HL-60 (cell line): ENCODE results near the gene EXOC4.

ENCODE experiments used
- DNase-seq, 2 experiments: peaks; one replicate each; pipeline ENCODE4 v3.0.0-alpha.2; 2010 to 2020; ENCODE audit warnings: low read depth in 1 of 2, low spot score in 1 of 2
- H3K27ac ChIP-seq: fragments of 250-450 bp; sonication (Bioruptor Pico); replicated peaks from 2 replicates; pipeline ENCODE4 v1.5.1; 2020; ENCODE audit warnings: mild to moderate bottlenecking, moderate library complexity
- H3K27me3 ChIP-seq: fragments of 250-450 bp; sonication (Bioruptor Pico); 2 replicates; pipeline ENCODE4 v1.5.1; 2021; ENCODE audit warnings: mild to moderate bottlenecking, moderate library complexity; ENCODE audit not compliant: insufficient read depth, poor library complexity, severe bottlenecking
- H3K4me3 ChIP-seq: replicated peaks from 2 replicates; pipeline ENCODE4 v1.5.1; 2011; ENCODE audit warnings: mild to moderate bottlenecking, control low read depth, low read length; ENCODE audit not compliant: insufficient read depth
- GABPA ChIP-seq: IDR thresholded peaks from 2 replicates; pipeline ENCODE4 v1.6.1; 2012; ENCODE audit warnings: low read depth
- POLR2AphosphoS5 ChIP-seq: IDR thresholded peaks from 2 replicates; pipeline ENCODE4 v1.6.1; 2012; ENCODE audit warnings: low read depth
- SPI1 ChIP-seq: IDR thresholded peaks from 2 replicates; pipeline ENCODE4 v1.6.1; 2012; ENCODE audit warnings: low read depth, mild to moderate bottlenecking, borderline replicate concordance
- TF ChIP-seq, protein P1 (sequence below): IDR thresholded peaks from 2 replicates; pipeline ENCODE4 v1.6.1; 2012; ENCODE audit warnings: low read depth; ENCODE audit not compliant: insufficient replicate concordance
- TF ChIP-seq, protein P2 (sequence below): IDR thresholded peaks from one replicate; pipeline ENCODE4 v1.5.1; 2011; ENCODE audit warnings: low read length, control low read depth, inconsistent platforms; ENCODE audit not compliant: insufficient read depth

The EXOC4 gene

DNA sequence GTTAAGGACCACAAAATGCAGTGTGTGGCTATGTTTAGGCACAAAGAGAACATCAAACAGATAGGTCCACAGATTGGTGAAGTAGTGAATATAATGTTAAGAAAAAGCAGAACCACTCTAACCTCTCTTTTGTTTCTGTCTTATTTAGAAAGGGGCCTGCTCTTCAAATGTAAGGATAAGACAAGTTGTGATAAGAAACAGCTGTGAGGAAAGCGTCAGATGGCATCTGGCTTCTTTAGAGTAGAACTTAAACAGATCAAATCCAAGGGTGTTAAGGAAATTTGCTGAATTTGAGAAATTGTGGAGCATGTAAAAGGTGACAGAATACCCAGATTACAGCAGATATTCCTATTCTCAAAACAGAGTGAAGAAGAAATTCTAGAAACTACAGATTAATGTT lies 723.3 kb downstream of the EXOC4 start:
- no peak for TF ChIP-seq GABPA
- TF ChIP-seq, protein P1, sequence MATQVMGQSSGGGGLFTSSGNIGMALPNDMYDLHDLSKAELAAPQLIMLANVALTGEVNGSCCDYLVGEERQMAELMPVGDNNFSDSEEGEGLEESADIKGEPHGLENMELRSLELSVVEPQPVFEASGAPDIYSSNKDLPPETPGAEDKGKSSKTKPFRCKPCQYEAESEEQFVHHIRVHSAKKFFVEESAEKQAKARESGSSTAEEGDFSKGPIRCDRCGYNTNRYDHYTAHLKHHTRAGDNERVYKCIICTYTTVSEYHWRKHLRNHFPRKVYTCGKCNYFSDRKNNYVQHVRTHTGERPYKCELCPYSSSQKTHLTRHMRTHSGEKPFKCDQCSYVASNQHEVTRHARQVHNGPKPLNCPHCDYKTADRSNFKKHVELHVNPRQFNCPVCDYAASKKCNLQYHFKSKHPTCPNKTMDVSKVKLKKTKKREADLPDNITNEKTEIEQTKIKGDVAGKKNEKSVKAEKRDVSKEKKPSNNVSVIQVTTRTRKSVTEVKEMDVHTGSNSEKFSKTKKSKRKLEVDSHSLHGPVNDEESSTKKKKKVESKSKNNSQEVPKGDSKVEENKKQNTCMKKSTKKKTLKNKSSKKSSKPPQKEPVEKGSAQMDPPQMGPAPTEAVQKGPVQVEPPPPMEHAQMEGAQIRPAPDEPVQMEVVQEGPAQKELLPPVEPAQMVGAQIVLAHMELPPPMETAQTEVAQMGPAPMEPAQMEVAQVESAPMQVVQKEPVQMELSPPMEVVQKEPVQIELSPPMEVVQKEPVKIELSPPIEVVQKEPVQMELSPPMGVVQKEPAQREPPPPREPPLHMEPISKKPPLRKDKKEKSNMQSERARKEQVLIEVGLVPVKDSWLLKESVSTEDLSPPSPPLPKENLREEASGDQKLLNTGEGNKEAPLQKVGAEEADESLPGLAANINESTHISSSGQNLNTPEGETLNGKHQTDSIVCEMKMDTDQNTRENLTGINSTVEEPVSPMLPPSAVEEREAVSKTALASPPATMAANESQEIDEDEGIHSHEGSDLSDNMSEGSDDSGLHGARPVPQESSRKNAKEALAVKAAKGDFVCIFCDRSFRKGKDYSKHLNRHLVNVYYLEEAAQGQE = no peak
- no peak for TF ChIP-seq POLR2AphosphoS5
- TF ChIP-seq, protein P2, sequence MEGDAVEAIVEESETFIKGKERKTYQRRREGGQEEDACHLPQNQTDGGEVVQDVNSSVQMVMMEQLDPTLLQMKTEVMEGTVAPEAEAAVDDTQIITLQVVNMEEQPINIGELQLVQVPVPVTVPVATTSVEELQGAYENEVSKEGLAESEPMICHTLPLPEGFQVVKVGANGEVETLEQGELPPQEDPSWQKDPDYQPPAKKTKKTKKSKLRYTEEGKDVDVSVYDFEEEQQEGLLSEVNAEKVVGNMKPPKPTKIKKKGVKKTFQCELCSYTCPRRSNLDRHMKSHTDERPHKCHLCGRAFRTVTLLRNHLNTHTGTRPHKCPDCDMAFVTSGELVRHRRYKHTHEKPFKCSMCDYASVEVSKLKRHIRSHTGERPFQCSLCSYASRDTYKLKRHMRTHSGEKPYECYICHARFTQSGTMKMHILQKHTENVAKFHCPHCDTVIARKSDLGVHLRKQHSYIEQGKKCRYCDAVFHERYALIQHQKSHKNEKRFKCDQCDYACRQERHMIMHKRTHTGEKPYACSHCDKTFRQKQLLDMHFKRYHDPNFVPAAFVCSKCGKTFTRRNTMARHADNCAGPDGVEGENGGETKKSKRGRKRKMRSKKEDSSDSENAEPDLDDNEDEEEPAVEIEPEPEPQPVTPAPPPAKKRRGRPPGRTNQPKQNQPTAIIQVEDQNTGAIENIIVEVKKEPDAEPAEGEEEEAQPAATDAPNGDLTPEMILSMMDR = no peak
- no peak for TF ChIP-seq SPI1
- no peak for DNase-seq
- no peak overlapping the region for H3K4me3 ChIP-seq
- no peaks in the 10 kb centered on the region for H3K27me3 ChIP-seq
- H3K27ac ChIP-seq = no peak overlapping the region

DNA sequence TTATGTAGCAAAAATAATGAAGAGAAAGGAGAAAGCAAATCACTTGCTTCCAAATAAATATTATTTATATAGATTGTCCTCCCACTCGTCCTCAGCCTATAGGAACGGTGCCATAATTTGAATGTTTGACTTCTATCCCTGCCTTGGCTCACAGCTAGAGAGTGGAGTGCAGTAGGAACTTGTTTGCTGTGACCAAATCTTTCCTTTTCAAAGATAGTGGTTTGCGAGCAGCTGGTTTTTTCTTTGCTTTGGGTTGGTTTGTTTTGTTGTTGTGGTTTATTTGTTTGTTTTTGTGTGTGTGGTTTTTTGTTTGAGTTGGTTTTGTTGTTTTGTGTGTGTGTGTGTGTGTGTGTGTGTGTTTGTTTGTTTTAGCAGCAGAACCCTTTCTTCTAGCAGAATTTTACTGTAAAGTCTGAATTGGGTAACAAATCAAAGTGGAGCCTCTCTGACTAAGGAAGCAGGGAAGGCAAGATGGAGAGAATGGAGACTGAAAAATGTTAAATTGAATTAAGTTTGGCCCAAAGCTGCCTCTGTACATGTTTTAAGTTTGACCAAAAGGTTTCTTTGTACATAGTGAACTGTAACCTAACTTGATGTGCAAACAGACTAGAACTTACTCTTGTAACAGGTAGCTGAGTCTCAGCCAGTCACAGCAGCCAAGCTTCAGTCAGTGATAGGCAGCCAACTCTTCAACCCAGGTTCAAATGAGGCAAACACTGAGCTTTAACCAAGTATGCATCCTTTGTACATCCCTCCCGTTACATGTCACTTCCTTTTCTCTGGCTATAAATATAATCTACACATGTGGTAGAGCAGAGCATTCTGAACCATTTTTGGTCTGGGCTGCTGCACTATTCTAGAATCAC lies 724.8 kb downstream of the EXOC4 start:
- Histone ChIP-seq H3K27ac (no peak overlapping the region), H3K4me3 (no peak overlapping the region), H3K27me3 (no peaks in the 10 kb centered on the region)
- TF ChIP-seq, protein P2 = no peak
- TF ChIP-seq POLR2AphosphoS5 (no peak), SPI1 (no peak), GABPA (no peak)
- TF ChIP-seq, protein P1 = no peak
- no peak for DNase-seq

GRCh38 chr7:133978502-133979295 lies 725.8 kb downstream of the EXOC4 start:
- DNase-seq = no peak
- Histone ChIP-seq H3K4me3 (no peak overlapping the region), H3K27me3 (no peaks in the 10 kb centered on the region), H3K27ac (no peak overlapping the region)
- TF ChIP-seq POLR2AphosphoS5 (no peak), GABPA (no peak), SPI1 (no peak)
- TF ChIP-seq, protein P1 = no peak
- TF ChIP-seq, protein P2 = no peak
